GM18502 (cell line): Measurements from ENCODE around the gene ANKRD6.

ENCODE experiments used
- ATAC-seq: cut with Tn5 transposase; IDR thresholded peaks from one replicate; pipeline ENCODE4 v1.9.1; 2021; ENCODE audit warnings: mild to moderate bottlenecking; ENCODE audit not compliant: unreplicated experiment, poor library complexity

ANKRD6 gene

DNA sequence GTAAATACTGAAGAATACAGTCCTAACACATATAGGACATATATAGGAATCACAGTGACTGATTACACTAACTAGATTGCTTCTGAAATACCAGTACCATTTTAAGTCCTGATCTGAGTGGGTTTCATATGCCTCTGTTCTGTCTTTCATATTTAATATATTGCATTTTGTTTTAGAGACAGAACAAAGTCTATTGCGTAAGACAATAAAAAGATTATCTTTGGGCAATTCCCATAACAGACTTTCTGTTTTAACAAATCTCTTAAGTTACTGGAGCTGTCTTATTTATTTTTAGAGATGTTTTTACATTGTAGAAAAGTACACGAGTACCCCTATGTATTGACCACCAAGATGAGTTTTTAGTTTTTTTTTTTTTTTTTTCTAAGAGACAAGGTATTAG lies 29.6 kb downstream of the ANKRD6 start:
- ATAC-seq: no peak

DNA sequence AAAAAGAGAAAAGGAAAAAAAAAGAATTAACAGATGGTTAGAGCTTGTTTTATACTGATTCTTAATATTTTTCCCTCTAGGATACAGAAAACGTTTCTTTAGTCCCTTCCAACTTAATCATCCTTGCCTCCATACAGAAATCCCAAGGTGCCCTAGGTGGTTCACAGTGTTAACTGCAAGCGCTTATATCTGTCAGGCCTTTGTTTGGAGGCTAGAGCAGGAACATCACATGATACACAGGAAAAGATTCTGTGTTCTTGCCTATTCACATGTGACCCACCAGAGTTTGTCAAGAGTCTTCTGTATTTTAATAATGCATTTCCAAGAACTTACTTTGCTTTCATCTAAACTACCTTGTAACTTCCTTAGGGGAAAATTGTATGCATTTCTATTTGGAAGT lies 31.3 kb downstream of the ANKRD6 start:
- no peak for ATAC-seq

GRCh38 chr6:89467437-89467836 lies 34.5 kb downstream of the ANKRD6 start:
- no peak for ATAC-seq

GRCh38 chr6:89468998-89469397 lies 36.0 kb downstream of the ANKRD6 start:
- ATAC-seq: no peak

- ATAC-seq: no peak
Measured at GRCh38 chr6:89471287-89471867, 38.4 kb downstream of the ANKRD6 start.

DNA sequence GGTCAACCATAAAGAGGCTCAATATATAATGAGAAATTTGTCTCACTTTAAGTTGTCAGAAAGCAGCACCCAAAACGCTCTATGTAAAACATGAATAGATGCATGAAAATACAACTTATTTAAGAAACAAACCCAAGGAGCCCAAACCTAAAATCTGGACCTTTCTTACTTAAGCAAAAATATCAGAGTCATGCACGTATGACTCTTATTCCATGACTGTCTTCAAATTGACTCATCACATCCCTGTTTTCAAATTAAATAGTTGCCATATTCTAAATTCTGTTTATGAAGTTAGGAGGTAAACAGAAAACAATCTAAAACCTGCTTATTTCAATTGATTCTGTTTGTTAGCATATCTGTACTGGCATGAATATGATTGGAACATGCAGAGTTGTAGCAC lies 42.1 kb downstream of the ANKRD6 start:
- no peak for ATAC-seq

- no peak for ATAC-seq
Measured at GRCh38 chr6:89475634-89476033, 42.7 kb downstream of the ANKRD6 start.

GRCh38 chr6:89479897-89480296 lies 46.9 kb downstream of the ANKRD6 start:
- ATAC-seq: no peak

DNA sequence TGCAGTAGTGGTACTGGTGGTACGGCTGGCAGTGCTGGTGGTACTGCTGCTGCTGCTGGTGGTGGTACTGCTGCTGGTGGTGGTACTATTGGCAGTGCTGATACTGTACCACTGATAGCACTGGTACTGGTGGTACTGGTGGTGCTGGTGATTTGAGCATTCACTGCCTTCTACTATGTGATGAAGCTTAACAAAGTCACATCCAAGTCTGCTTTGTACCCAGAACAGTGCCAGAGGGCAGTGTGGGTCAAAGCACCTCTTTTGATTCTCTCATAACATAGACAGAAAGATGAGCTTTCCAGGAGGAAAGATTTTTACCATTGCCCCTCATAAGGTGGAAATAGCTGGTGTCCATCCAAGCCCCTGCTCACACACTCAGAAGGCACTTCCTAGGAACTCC lies 48.7 kb downstream of the ANKRD6 start:
- no peak for ATAC-seq

DNA sequence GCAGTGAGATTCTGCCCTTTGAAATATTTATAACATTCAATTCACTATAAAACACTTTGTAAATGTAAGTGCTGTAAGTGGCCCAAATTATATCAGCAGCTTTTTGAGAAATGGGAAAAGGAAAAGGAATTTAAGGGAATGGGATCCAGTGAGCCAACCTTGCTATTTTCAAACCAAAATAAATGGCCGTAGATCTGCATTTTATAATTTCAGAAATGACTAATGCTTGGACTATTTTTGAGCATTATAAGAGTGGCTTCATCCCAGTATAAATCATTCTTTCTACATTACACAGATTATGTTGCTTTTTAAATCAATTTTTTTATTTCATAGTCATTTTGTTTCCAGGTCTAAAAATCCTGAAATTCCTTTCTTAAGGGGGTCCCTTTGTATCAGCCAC lies 49.2 kb downstream of the ANKRD6 start:
- ATAC-seq: no peak

- ATAC-seq: no peak
Measured at GRCh38 chr6:89483111-89483720, 50.3 kb downstream of the ANKRD6 start.

DNA sequence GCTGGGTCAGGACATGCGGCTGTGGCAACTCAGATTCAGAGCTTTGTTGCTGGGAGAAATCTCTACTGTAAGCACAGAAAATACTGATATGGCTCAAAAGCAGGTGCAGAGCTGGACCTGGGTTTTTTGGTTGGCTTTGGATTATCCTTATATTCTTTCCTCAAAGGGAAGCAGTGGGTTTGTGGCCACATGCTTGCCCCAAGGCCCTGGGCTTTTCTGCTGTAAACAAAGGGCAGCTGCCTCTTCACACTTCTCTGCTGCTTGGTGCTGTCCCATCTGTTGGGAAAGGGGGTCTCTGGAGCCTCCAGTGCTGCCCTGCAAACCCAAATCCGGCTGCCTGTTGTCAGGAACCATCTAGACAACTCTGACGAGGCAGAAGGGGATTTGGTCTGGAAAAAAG lies 52.4 kb downstream of the ANKRD6 start:
- ATAC-seq: no peak

- no peak for ATAC-seq
Measured at GRCh38 chr6:89487864-89488263, 54.9 kb downstream of the ANKRD6 start.

DNA sequence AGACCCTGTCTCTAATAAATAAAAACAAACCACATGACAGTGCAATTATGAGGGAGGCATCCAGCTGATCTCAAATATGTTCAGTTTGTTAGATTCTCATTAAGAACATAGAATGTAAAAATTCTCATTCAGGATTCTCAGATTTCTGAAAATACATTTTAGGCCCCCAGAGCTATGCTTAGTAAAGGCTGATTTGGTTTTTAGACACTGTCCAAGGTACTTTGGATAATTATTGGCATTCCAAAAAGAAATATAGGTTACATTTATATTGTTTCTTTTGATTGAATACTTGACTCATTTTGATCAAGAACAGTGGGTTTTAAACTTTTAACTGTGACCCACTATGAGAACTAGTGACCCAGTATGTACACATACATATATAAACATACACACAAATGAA lies 55.5 kb downstream of the ANKRD6 start:
- no peak for ATAC-seq

GRCh38 chr6:89489078-89489477 lies 56.1 kb downstream of the ANKRD6 start:
- no peak for ATAC-seq

GRCh38 chr6:89492025-89492640 lies 59.2 kb downstream of the ANKRD6 start:
- no peak for ATAC-seq

- ATAC-seq: no peak
Measured at GRCh38 chr6:89494131-89494793, 61.3 kb downstream of the ANKRD6 start.

- ATAC-seq: no peak
Measured at GRCh38 chr6:89495961-89496535, 63.1 kb downstream of the ANKRD6 start.

DNA sequence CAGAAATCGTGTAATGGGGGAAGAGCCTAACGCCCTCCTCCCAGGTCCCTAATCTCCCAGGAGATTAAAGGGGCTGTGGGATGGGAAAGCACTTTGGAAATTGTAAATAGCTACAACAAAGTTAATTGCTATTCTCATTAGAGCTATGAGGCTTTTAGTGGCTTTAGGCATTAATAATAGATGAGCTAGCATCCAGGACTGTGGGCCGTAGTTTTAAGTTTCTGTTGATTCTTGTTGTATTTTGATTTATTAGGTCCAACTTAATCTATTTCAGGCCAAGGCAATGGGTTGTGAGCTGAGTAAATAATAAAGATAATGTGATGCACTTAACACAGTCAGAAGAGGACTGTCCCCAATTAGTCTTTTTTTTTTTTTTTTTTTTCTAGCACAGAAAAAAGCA lies 67.7 kb downstream of the ANKRD6 start:
- ATAC-seq: no peak

GRCh38 chr6:89501222-89501621 lies 68.3 kb downstream of the ANKRD6 start:
- no peak for ATAC-seq

DNA sequence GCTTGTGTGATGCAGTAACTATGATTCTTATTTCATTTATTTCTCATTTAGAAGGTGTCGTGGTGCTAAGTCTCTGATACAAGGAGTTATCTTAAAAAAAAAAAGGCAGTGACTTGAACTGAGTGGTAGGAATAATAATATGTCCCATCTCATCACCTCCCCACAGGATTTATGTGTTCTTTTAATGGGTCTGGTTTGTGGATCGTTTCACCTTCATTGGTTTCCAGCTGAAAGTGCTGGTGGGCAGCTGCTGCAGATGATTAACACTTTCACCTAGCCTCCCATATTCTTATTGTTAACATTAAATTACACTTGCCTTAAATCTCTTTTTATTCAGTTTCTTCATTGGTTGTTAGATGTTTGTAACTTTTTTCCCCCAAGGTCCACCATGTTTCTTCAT lies 68.8 kb downstream of the ANKRD6 start:
- ATAC-seq: no peak
